ENCODE measurements around the gene TMPO. TPM values are rescaled to one million over a fixed set of nuclear protein-coding genes. Genes with fewer than 3 reads are reported as not detected.

Gene TMPO
- polyA plus RNA-seq, 3 donors, result 35.7 to 67.3 (median 52.1) TPM

DNA sequence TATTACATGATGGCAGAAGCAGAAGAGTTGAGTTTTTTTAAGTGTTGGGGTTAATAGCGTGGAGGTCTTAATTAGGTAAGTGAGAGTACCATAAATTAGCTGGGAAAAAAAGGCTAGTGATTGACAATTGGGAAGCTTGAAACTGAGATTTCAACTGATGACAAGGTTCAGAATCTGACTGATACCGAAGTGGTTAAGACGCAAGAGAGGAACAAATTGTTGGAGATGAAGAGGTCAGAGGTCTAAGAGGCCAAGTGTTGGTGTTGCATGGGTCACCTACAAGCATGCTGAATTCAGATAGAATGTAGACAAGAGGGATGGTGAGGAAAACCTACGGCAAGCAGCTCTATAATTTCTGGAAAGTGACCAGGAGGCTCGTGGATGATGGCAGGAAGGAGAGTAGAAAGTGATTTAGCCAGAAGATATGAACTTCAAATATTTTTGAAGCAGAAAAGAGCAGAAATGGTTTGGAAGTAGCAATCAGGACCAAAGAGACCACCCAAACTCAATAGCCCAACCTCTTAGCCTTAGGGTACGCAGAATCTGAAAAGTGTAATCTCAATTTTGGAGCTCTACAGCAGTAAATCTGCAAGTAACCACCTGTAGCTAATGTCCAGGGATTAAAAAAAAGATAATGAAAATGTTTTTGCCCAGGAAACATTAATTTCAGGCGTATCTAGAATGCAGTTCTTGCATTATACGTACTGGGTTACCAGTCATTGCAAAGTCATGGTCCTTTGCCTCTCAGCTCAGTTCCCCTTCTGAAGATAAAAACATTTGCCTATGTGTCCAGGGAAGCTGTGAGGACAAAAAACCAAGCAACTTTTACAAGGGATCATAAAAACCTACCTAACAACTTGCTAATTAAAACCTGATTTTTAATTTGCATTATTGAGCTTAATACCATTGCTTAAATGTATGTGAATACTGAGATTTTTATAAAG, 1.7 kb upstream of the TMPO start:
- DNase-seq, result peak; percentile 27 to 47 (median 45)
- Histone ChIP-seq H3K36me3 (replicated peaks in 1 of 2; ENCODE audit: control insufficient read depth in 1 of 2, insufficient read depth in 2 of 2, low read length in 2 of 2) (no peaks in the 10 kb centered on the region), H3K27ac (ENCODE audit: low read depth in 1 of 2, low read length in 2 of 2) (peak overlapping the region in 1 of 2 donors; percentile 89), H3K4me1 (ENCODE audit: control insufficient read depth in 1 of 2, insufficient read depth in 2 of 2, low read length in 2 of 2) (peaks cover 35 to 44% of the 10 kb centered on the region in 2 donors), H3K27me3 (ENCODE audit: control insufficient read depth in 2 of 2, insufficient read depth in 2 of 2, low read length in 2 of 2) (no peaks in the 10 kb centered on the region), H4K20me1 (ENCODE audit: insufficient read depth, low read length) (peaks cover 22% of the 10 kb centered on the region), H2AFZ (ENCODE audit: insufficient read depth, low read depth, low read length, poor library complexity, severe bottlenecking) (peak overlapping the region; percentile 10), H3K4me2 (replicated peaks; ENCODE audit: extremely low read depth, low read length, poor library complexity, severe bottlenecking) (peak overlapping the region; percentile 89), H3K9me3 (replicated peaks in 1 of 2; ENCODE audit: control insufficient read depth in 1 of 2, insufficient read depth in 1 of 2, low read length in 2 of 2) (no peaks in the 10 kb centered on the region), H3K79me2 (ENCODE audit: insufficient read depth, low read length) (peaks cover 61% of the 10 kb centered on the region), H3K4me3 (replicated peaks in 1 of 3; ENCODE audit: low read depth in 2 of 3, low read length in 3 of 3) (peak overlapping the region; percentile 76 to 93 (median 90)), H3K9ac (ENCODE audit: insufficient read depth, low read length, poor library complexity, severe bottlenecking) (no peak overlapping the region)
- intact Hi-C loops (cut with micrococcal nuclease), result loop anchor here (2.0 kb wide), 2 partner anchors 23 to 89 kb away; no protein-coding TSS in a partner anchor
- peaks cover 37% of the 10 kb centered on the region for H3K4me1 Mint-ChIP-seq
- peaks cover 0 to 10% (median 2%) of the 10 kb centered on the region in 3 donors for H3K27me3 Mint-ChIP-seq (ENCODE audit: low read depth in 3 of 3)
- H3K36me3 Mint-ChIP-seq, result peaks cover 2 to 15% of the 10 kb centered on the region in 2 donors
- peak overlapping the region; percentile 43 to 98 (median 84) for H3K27ac Mint-ChIP-seq
- 59% methylated on average over 6 of the region's 8 CpGs for WGBS (ENCODE audit: insufficient coverage)
- peak overlapping the region; percentile 98 to 99 for H3K4me3 Mint-ChIP-seq
- H3K9me3 Mint-ChIP-seq, result no peaks in the 10 kb centered on the region
- TF ChIP-seq, protein P1, sequence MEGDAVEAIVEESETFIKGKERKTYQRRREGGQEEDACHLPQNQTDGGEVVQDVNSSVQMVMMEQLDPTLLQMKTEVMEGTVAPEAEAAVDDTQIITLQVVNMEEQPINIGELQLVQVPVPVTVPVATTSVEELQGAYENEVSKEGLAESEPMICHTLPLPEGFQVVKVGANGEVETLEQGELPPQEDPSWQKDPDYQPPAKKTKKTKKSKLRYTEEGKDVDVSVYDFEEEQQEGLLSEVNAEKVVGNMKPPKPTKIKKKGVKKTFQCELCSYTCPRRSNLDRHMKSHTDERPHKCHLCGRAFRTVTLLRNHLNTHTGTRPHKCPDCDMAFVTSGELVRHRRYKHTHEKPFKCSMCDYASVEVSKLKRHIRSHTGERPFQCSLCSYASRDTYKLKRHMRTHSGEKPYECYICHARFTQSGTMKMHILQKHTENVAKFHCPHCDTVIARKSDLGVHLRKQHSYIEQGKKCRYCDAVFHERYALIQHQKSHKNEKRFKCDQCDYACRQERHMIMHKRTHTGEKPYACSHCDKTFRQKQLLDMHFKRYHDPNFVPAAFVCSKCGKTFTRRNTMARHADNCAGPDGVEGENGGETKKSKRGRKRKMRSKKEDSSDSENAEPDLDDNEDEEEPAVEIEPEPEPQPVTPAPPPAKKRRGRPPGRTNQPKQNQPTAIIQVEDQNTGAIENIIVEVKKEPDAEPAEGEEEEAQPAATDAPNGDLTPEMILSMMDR (IDR thresholded peaks at IDR 0.05), result no peak

DNA sequence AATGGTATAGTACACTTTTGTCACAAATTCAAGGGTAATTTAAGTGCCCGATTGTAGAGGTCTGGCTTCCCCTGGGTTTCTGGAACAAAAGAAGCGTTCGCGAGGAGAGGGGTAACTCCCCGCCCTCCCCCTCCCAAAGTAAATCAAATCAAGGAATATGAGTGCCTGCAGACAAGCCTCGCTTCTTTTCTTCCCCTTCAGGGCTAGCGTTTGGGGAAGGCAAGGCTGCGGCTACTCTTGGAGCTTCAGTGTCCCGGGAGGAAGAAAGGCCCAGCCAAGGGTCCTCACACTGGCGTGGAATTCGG, 456 bp upstream of the TMPO start:
- peaks cover 0 to 7% of the 10 kb centered on the region in 2 donors for H3K36me3 ChIP-seq (replicated peaks in 1 of 2; ENCODE audit: control insufficient read depth in 1 of 2, insufficient read depth in 2 of 2, low read length in 2 of 2)
- Mint-ChIP-seq H3K4me1 (peaks cover 43% of the 10 kb centered on the region), H3K27me3 (ENCODE audit: low read depth in 3 of 3) (peaks cover 0 to 6% (median 2%) of the 10 kb centered on the region in 3 donors), H3K27ac (peak overlapping the region; percentile 96 to 98 (median 97)), H3K36me3 (peaks cover 2 to 20% of the 10 kb centered on the region in 2 donors), H3K9me3 (no peaks in the 10 kb centered on the region), H3K4me3 (peak overlapping the region; percentile 98 to 99)
- 0% methylated on average over 6 of the region's 11 CpGs for WGBS (ENCODE audit: insufficient coverage)
- peak overlapping the region; percentile 76 to 93 (median 90) for H3K4me3 ChIP-seq (replicated peaks in 1 of 3; ENCODE audit: low read depth in 2 of 3, low read length in 3 of 3)
- H2AFZ ChIP-seq (ENCODE audit: insufficient read depth, low read depth, low read length, poor library complexity, severe bottlenecking), result peak overlapping the region; percentile 98
- peak overlapping the region; percentile 89 to 93 for H3K27ac ChIP-seq (ENCODE audit: low read depth in 1 of 2, low read length in 2 of 2)
- no peaks in the 10 kb centered on the region for H3K27me3 ChIP-seq (ENCODE audit: control insufficient read depth in 2 of 2, insufficient read depth in 2 of 2, low read length in 2 of 2)
- peaks cover 35% of the 10 kb centered on the region for H4K20me1 ChIP-seq (ENCODE audit: insufficient read depth, low read length)
- TF ChIP-seq, protein P1 (IDR thresholded peaks at IDR 0.05), result no peak
- no peaks in the 10 kb centered on the region for H3K9me3 ChIP-seq (replicated peaks in 1 of 2; ENCODE audit: control insufficient read depth in 1 of 2, insufficient read depth in 1 of 2, low read length in 2 of 2)
- DNase-seq, result no peak
- H3K4me2 ChIP-seq (replicated peaks; ENCODE audit: extremely low read depth, low read length, poor library complexity, severe bottlenecking), result peak overlapping the region; percentile 89
- peaks cover 38 to 54% of the 10 kb centered on the region in 2 donors for H3K4me1 ChIP-seq (ENCODE audit: control insufficient read depth in 1 of 2, insufficient read depth in 2 of 2, low read length in 2 of 2)
- H3K79me2 ChIP-seq (ENCODE audit: insufficient read depth, low read length), result peaks cover 74% of the 10 kb centered on the region
- H3K9ac ChIP-seq (ENCODE audit: insufficient read depth, low read length, poor library complexity, severe bottlenecking), result peak overlapping the region; percentile 78
- intact Hi-C loops (cut with micrococcal nuclease), result loop anchor here (1.0 to 5.0 kb wide), 4 partner anchors 24 to 93 kb away; no protein-coding TSS in a partner anchor

Data from CD14-positive monocyte (primary cell).